Hematopoietic multipotent progenitor cell treated with erythropoietin and hydrocortisone succinate and interleukin-3 and kit ligand, for 4 days (in vitro differentiated cells): Measurements from ENCODE around the gene LRRC4.

ENCODE experiments used
- DNase-seq: peaks from one replicate; pipeline ENCODE4 v3.0.0-alpha.2; 2015

LRRC4 gene

GRCh38 chr7:128030654-128031611, at the start of gene LRRC4:
Gene LRRC4 (minus strand): TSS chr7:128031437. CDS start chr7:128030640, 797 bp downstream.
- peak; percentile 77 for DNase-seq

GRCh38 chr7:128080169-128080568, 48.9 kb upstream of the LRRC4 start:
- no peak for DNase-seq

- no peak for DNase-seq
Observed at GRCh38 chr7:128078309-128078708, 47.1 kb upstream of the LRRC4 start.

- DNase-seq: peak; percentile 21
Observed at GRCh38 chr7:128076796-128077271, 45.6 kb upstream of the LRRC4 start.

GRCh38 chr7:128076196-128076795, 45.1 kb upstream of the LRRC4 start:
- no peak for DNase-seq

- DNase-seq: no peak
Observed at GRCh38 chr7:128075242-128076095, 44.2 kb upstream of the LRRC4 start.

GRCh38 chr7:128074736-128075135, 43.5 kb upstream of the LRRC4 start:
- DNase-seq: no peak

GRCh38 chr7:128074336-128074735, 43.1 kb upstream of the LRRC4 start:
- no peak for DNase-seq

GRCh38 chr7:128073671-128074310, 42.6 kb upstream of the LRRC4 start:
- DNase-seq: no peak

- DNase-seq: no peak
Observed at GRCh38 chr7:128071801-128072200, 40.6 kb upstream of the LRRC4 start.

- no peak for DNase-seq
Observed at GRCh38 chr7:128071376-128071775, 40.1 kb upstream of the LRRC4 start.

GRCh38 chr7:128069373-128070364, 38.4 kb upstream of the LRRC4 start:
- DNase-seq: no peak

- no peak for DNase-seq
Observed at GRCh38 chr7:128068785-128069184, 37.5 kb upstream of the LRRC4 start.

- no peak for DNase-seq
Observed at GRCh38 chr7:128067983-128068382, 36.7 kb upstream of the LRRC4 start.

GRCh38 chr7:128066858-128067257, 35.6 kb upstream of the LRRC4 start:
- DNase-seq: no peak

- no peak for DNase-seq
Observed at GRCh38 chr7:128066395-128066794, 35.2 kb upstream of the LRRC4 start.

- no peak for DNase-seq
Observed at GRCh38 chr7:128065872-128066271, 34.6 kb upstream of the LRRC4 start.

GRCh38 chr7:128063088-128063487, 31.9 kb upstream of the LRRC4 start:
- no peak for DNase-seq

- no peak for DNase-seq
Observed at GRCh38 chr7:128060018-128060417, 28.8 kb upstream of the LRRC4 start.

- no peak for DNase-seq
Observed at GRCh38 chr7:128059143-128059988, 28.1 kb upstream of the LRRC4 start.
